Activated T-cell treated with anti-CD3 and anti-CD28 coated beads, Interleukin-2, amount 50 U/mL, for 48 hours (primary cell): Measurements from ENCODE around the gene MAPK7.

Experiments used
- DNase-seq, 2 experiments: peaks; one replicate each; pipeline ENCODE4 v3.0.0-alpha.2; 2020

The MAPK7 gene

GRCh38 chr17:19364699-19365498 lies 13.4 kb upstream of the MAPK7 start:
- no peak for DNase-seq

- no peak for DNase-seq
Observed at GRCh38 chr17:19365499-19365817, 12.8 kb upstream of the MAPK7 start.

- DNase-seq: no peak
Observed at GRCh38 chr17:19365833-19366636, 12.3 kb upstream of the MAPK7 start.

GRCh38 chr17:19366637-19366972 lies 11.7 kb upstream of the MAPK7 start:
- DNase-seq: no peak

- no peak for DNase-seq
Observed at GRCh38 chr17:19368229-19368628, 10.1 kb upstream of the MAPK7 start.

- DNase-seq: no peak
Observed at GRCh38 chr17:19369107-19369778, 9.1 kb upstream of the MAPK7 start.

GRCh38 chr17:19369846-19370492 lies 8.3 kb upstream of the MAPK7 start:
- DNase-seq: no peak

- no peak for DNase-seq
Observed at GRCh38 chr17:19370493-19370960, 7.8 kb upstream of the MAPK7 start.

GRCh38 chr17:19371259-19372010 lies 6.9 kb upstream of the MAPK7 start:
- DNase-seq: no peak

- no peak for DNase-seq
Observed at GRCh38 chr17:19372011-19372370, 6.3 kb upstream of the MAPK7 start.

GRCh38 chr17:19372439-19372838 lies 5.9 kb upstream of the MAPK7 start:
- no peak for DNase-seq

GRCh38 chr17:19372866-19373504 lies 5.3 kb upstream of the MAPK7 start:
- DNase-seq: peak in 1 of 2 experiments; percentile 12

- peak in 1 of 2 experiments; percentile 2 for DNase-seq
Observed at GRCh38 chr17:19374136-19374535, 4.2 kb upstream of the MAPK7 start.

GRCh38 chr17:19375732-19376131 lies 2.6 kb upstream of the MAPK7 start:
- DNase-seq: no peak

GRCh38 chr17:19376811-19377210 lies 1.5 kb upstream of the MAPK7 start:
- DNase-seq: no peak

- DNase-seq: peak; percentile 96 to 97
Observed at GRCh38 chr17:19377602-19378415, 489 bp upstream of the MAPK7 start.

- no peak for DNase-seq
Observed at GRCh38 chr17:19379361-19380065, 1.2 kb downstream of the MAPK7 start.

GRCh38 chr17:19380481-19381301 lies 2.4 kb downstream of the MAPK7 start:
- no peak for DNase-seq

- DNase-seq: no peak
Observed at GRCh38 chr17:19381361-19381740, 3.1 kb downstream of the MAPK7 start.
